NOMO-1 treated with dmso at 0.1 percent for 144 hours (cell line): ENCODE results near the gene PTPRQ.
"Not testable (repeated sequence)": the region's sequence is repeated elsewhere in the genome, so short reads cannot be mapped to it uniquely, and the experiment has no call there.

Experiments used
- DNase-seq: peaks from one replicate; lab custom pipeline; 2025; ENCODE audit not compliant: unreplicated experiment; lab: John Stamatoyannopoulos, UW

Gene PTPRQ

GRCh38 chr12:80472236-80472635, 28.2 kb downstream of the PTPRQ start:
- DNase-seq: no peak

GRCh38 chr12:80472911-80473500, 29.0 kb downstream of the PTPRQ start:
- peak; percentile 13 for DNase-seq

GRCh38 chr12:80477521-80478145, 33.6 kb downstream of the PTPRQ start:
- not testable (repeated sequence) for DNase-seq

- DNase-seq: no peak
Measured at GRCh38 chr12:80484746-80485145, 40.7 kb downstream of the PTPRQ start.

GRCh38 chr12:80485222-80485987, 41.4 kb downstream of the PTPRQ start:
- DNase-seq: no peak

GRCh38 chr12:80490329-80490728, 46.3 kb downstream of the PTPRQ start:
- DNase-seq: no peak

GRCh38 chr12:80491166-80491565, 47.1 kb downstream of the PTPRQ start:
- no peak for DNase-seq

- DNase-seq: no peak
Measured at GRCh38 chr12:80493466-80493865, 49.4 kb downstream of the PTPRQ start.

GRCh38 chr12:80494836-80495235, 50.8 kb downstream of the PTPRQ start:
- DNase-seq: no peak

GRCh38 chr12:80498059-80498728, 54.2 kb downstream of the PTPRQ start:
- no peak for DNase-seq

GRCh38 chr12:80504389-80505163, 60.5 kb downstream of the PTPRQ start:
- no peak for DNase-seq

GRCh38 chr12:80509781-80510556, 65.9 kb downstream of the PTPRQ start:
- DNase-seq: no peak

- no peak for DNase-seq
Measured at GRCh38 chr12:80512781-80513180, 68.7 kb downstream of the PTPRQ start.

GRCh38 chr12:80513211-80513610, 69.2 kb downstream of the PTPRQ start:
- DNase-seq: no peak

- DNase-seq: no peak
Measured at GRCh38 chr12:80517655-80518054, 73.6 kb downstream of the PTPRQ start.

- no peak for DNase-seq
Measured at GRCh38 chr12:80531646-80532045, 87.6 kb downstream of the PTPRQ start.

- no peak for DNase-seq
Measured at GRCh38 chr12:80539029-80539428, 95.0 kb downstream of the PTPRQ start.

- no peak for DNase-seq
Measured at GRCh38 chr12:80549298-80549697, 105.3 kb downstream of the PTPRQ start.

GRCh38 chr12:80551897-80552296, 107.9 kb downstream of the PTPRQ start:
- no peak for DNase-seq

GRCh38 chr12:80553316-80553715, 109.3 kb downstream of the PTPRQ start:
- no peak for DNase-seq
